Fibroblast of lung (primary cell): ENCODE results near the gene ITPR1. TPM values are rescaled to one million over a fixed set of nuclear protein-coding genes. Genes with fewer than 3 reads are reported as not detected.
"Not testable (repeated sequence)": the region's sequence is repeated elsewhere in the genome, so short reads cannot be mapped to it uniquely, and the experiment has no call there.

ENCODE experiments used
- DNase-seq, 2 donors: peaks; one replicate each; pipeline versions ENCODE4 v3.0.0 to v3.0.0-alpha.2; 2010; ENCODE audit warnings: low read depth in 2 of 2
- H2AFZ ChIP-seq: 2 replicates; pipeline ENCODE4 v1.5.1; 2012; ENCODE audit warnings: low read length, control low read depth, inconsistent platforms
- H3K27ac ChIP-seq: 2 replicates; pipeline ENCODE4 v1.5.1; 2011; ENCODE audit warnings: low read length, control low read depth; ENCODE audit not compliant: insufficient read depth
- H3K27me3 ChIP-seq: 2 replicates; pipeline ENCODE4 v1.5.1; 2011; ENCODE audit warnings: mild to moderate bottlenecking, low read length; ENCODE audit not compliant: control insufficient read depth, insufficient read depth
- H3K36me3 ChIP-seq: 2 replicates; pipeline ENCODE4 v1.5.1; 2011; ENCODE audit warnings: low read length; ENCODE audit not compliant: control insufficient read depth, insufficient read depth
- H3K4me1 ChIP-seq: 2 replicates; pipeline ENCODE4 v1.5.1; 2011; ENCODE audit warnings: low read length; ENCODE audit not compliant: control insufficient read depth, insufficient read depth; ENCODE audit errors: extremely low read depth
- H3K4me2 ChIP-seq: 2 replicates; pipeline ENCODE4 v1.5.1; 2011; ENCODE audit warnings: low read length, control low read depth; ENCODE audit not compliant: insufficient read depth; ENCODE audit errors: extremely low read depth
- H3K4me3 ChIP-seq, 4 experiments: fragments of 200-600 bp in 1 of 4; sonication (generic) in 1 of 4; replicated peaks in 1 of 4; 2 replicates each; pipeline ENCODE4 v1.5.1; 2011 to 2016; ENCODE audit warnings: low read length in 4 of 4, low read depth in 3 of 4, mild to moderate bottlenecking in 3 of 4, control low read depth in 2 of 4, inconsistent platforms in 1 of 4, mixed read lengths in 1 of 4; ENCODE audit not compliant: insufficient read depth in 1 of 4; ENCODE audit errors: control extremely low read depth in 1 of 4
- H3K79me2 ChIP-seq: 2 replicates; pipeline ENCODE4 v1.5.1; 2012; ENCODE audit warnings: mild to moderate bottlenecking, low read length, inconsistent platforms; ENCODE audit not compliant: control insufficient read depth, insufficient read depth
- H3K9ac ChIP-seq: 2 replicates; pipeline ENCODE4 v1.5.1; 2011; ENCODE audit warnings: mild to moderate bottlenecking, low read length, control low read depth; ENCODE audit not compliant: insufficient read depth
- H3K9me3 ChIP-seq: 2 replicates; pipeline ENCODE4 v1.5.1; 2012; ENCODE audit warnings: low read depth, low read length; ENCODE audit not compliant: control insufficient read depth, insufficient read depth
- H4K20me1 ChIP-seq: 2 replicates; pipeline ENCODE4 v1.5.1; 2011; ENCODE audit warnings: low read length; ENCODE audit not compliant: control insufficient read depth, insufficient read depth; ENCODE audit errors: extremely low read depth
- EZH2 ChIP-seq: IDR thresholded peaks from 2 replicates; pipeline ENCODE4 v1.5.1; 2012; ENCODE audit warnings: low read length, control low read depth, mild to moderate bottlenecking; ENCODE audit errors: missing control alignments
- polyA plus RNA-seq, 2 donors: library from polyadenylated mRNA; depleted of rRNA in 1 of 2; stranded (reverse) in 1 of 2; unstranded in 1 of 2; fragments of >200 nt; gene quantifications; 2 replicates each; pipeline ENCODE4 v1.2.1, GENCODE V29; 2011 to 2012; ENCODE audit warnings: missing spikeins in 1 of 2
- total RNA-seq: library from RNA; depleted of rRNA; stranded (reverse); fragments of >200 nt; gene quantifications from 2 replicates; pipeline ENCODE4 v1.2.1, GENCODE V29; 2014
- TF ChIP-seq, protein P1 (sequence below), 2 donors: IDR thresholded peaks in 1 of 2; conservative IDR thresholded peaks in 1 of 2; 1 replicate in 1 of 2; 2 replicates in 1 of 2; pipeline ENCODE4 v1.5.1; 2011 to 2012; ENCODE audit warnings: low read length in 2 of 2, control low read depth in 1 of 2, inconsistent platforms in 1 of 2, low read depth in 1 of 2, mild to moderate bottlenecking in 1 of 2

Gene ITPR1
- total and polyA plus RNA-seq, 2 donors (not counting 1 experiment from before 2014, with no cell fraction given): 19.2 to 87.0 TPM

GRCh38 chr3:4449043-4449805, 43.9 kb upstream of the ITPR1 start:
- TF ChIP-seq, protein P1, sequence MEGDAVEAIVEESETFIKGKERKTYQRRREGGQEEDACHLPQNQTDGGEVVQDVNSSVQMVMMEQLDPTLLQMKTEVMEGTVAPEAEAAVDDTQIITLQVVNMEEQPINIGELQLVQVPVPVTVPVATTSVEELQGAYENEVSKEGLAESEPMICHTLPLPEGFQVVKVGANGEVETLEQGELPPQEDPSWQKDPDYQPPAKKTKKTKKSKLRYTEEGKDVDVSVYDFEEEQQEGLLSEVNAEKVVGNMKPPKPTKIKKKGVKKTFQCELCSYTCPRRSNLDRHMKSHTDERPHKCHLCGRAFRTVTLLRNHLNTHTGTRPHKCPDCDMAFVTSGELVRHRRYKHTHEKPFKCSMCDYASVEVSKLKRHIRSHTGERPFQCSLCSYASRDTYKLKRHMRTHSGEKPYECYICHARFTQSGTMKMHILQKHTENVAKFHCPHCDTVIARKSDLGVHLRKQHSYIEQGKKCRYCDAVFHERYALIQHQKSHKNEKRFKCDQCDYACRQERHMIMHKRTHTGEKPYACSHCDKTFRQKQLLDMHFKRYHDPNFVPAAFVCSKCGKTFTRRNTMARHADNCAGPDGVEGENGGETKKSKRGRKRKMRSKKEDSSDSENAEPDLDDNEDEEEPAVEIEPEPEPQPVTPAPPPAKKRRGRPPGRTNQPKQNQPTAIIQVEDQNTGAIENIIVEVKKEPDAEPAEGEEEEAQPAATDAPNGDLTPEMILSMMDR (conservative IDR thresholded peaks at IDR 0.05 in 1 of 2, IDR thresholded peaks at IDR 0.05 in 1 of 2; ENCODE audit: low read depth in 1 of 2, low read length in 2 of 2): no peak
- TF ChIP-seq EZH2: no peak
- no peak overlapping the region for H3K27ac ChIP-seq
- no peaks in the 10 kb centered on the region for H3K79me2 ChIP-seq
- no peaks in the 10 kb centered on the region for H3K27me3 ChIP-seq
- H3K9ac ChIP-seq: no peak overlapping the region
- no peak overlapping the region for H3K4me3 ChIP-seq
- no peaks in the 10 kb centered on the region for H3K36me3 ChIP-seq
- no peaks in the 10 kb centered on the region for H4K20me1 ChIP-seq
- H3K4me1 ChIP-seq: no peaks in the 10 kb centered on the region
- H2AFZ ChIP-seq: no peak overlapping the region
- no peaks in the 10 kb centered on the region for H3K9me3 ChIP-seq
- no peak overlapping the region for H3K4me2 ChIP-seq
- no peak for DNase-seq

- H3K27ac ChIP-seq: no peak overlapping the region
- no peaks in the 10 kb centered on the region for H3K4me1 ChIP-seq
- no peak overlapping the region for H3K4me3 ChIP-seq
- H4K20me1 ChIP-seq: no peaks in the 10 kb centered on the region
- no peaks in the 10 kb centered on the region for H3K36me3 ChIP-seq
- H3K79me2 ChIP-seq: no peaks in the 10 kb centered on the region
- TF ChIP-seq EZH2: no peak
- TF ChIP-seq, protein P1 (conservative IDR thresholded peaks at IDR 0.05 in 1 of 2, IDR thresholded peaks at IDR 0.05 in 1 of 2; ENCODE audit: low read depth in 1 of 2, low read length in 2 of 2): no peak
- H3K9ac ChIP-seq: no peak overlapping the region
- H3K4me2 ChIP-seq: no peak overlapping the region
- no peaks in the 10 kb centered on the region for H3K27me3 ChIP-seq
- DNase-seq: no peak
- no peak overlapping the region for H2AFZ ChIP-seq
- no peaks in the 10 kb centered on the region for H3K9me3 ChIP-seq
These were observed 39.0 kb upstream of the ITPR1 start for GRCh38 chr3:4454142-4454541.

DNA sequence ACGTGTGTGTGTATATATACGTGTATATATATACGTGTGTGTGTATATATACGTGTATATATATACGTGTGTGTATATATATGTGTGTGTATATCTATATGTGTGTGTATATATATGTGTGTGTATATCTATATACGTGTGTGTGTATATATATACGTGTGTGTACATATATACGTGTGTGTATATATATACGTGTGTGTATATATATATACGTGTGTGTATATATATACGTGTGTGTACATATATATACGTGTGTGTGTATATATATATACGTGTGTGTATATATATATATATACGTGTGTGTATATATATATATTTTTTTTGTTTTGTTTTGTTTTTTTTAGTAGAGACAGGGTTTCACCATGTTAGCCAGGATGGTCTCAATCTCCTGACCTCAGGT, 36.4 kb upstream of the ITPR1 start:
- H3K9ac ChIP-seq, H3K9me3 ChIP-seq, DNase-seq, H4K20me1 ChIP-seq, H3K27me3 ChIP-seq, H2AFZ ChIP-seq, H3K79me2 ChIP-seq, H3K27ac ChIP-seq, H3K36me3 ChIP-seq, H3K4me1 ChIP-seq, H3K4me3 ChIP-seq, H3K4me2 ChIP-seq: not testable (repeated sequence)
